ENCODE results near the gene FBRS. TPM values are rescaled to one million over a fixed set of nuclear protein-coding genes. Genes with fewer than 3 reads are reported as not detected.

The FBRS gene
- total and polyA plus RNA-seq, 2 of the 13 experiments (the other 11 are each of a cell fraction or from before 2014, with no cell fraction given) = 13.7 to 16.2 TPM

GRCh38 chr16:30650369-30651123 is 7.7 kb upstream of the FBRS start, which contains the start of gene PRR14 (continued):
- TF ChIP-seq, protein P1, sequence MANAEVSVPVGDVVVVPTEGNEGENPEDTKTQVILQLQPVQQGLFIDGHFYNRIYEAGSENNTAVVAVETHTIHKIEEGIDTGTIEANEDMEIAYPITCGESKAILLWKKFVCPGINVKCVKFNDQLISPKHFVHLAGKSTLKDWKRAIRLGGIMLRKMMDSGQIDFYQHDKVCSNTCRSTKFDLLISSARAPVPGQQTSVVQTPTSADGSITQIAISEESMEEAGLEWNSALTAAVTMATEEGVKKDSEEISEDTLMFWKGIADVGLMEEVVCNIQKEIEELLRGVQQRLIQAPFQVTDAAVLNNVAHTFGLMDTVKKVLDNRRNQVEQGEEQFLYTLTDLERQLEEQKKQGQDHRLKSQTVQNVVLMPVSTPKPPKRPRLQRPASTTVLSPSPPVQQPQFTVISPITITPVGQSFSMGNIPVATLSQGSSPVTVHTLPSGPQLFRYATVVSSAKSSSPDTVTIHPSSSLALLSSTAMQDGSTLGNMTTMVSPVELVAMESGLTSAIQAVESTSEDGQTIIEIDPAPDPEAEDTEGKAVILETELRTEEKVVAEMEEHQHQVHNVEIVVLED (CRISPR knock-in tag; IDR thresholded peaks at IDR 0.05; ENCODE audit: borderline replicate concordance) = peak; percentile 70; the same call in 1 of the 2 replicates
- TF ChIP-seq KDM1A (CRISPR knock-in tag; IDR thresholded peaks at IDR 0.05) (no peak), GLMP (CRISPR knock-in tag; IDR thresholded peaks at IDR 0.05; ENCODE audit: borderline replicate concordance) (no peak), STAT5B (CRISPR knock-in tag; IDR thresholded peaks at IDR 0.05) (no peak), ZNF292 (CRISPR knock-in tag; IDR thresholded peaks at IDR 0.05; ENCODE audit: borderline replicate concordance, low read depth) (no peak), NONO (IDR thresholded peaks at IDR 0.05) (no peak), NONO (CRISPR knock-in tag; conservative IDR thresholded peaks at IDR 0.05) (peak; percentile 93), NFE2L1 (CRISPR knock-in tag; IDR thresholded peaks at IDR 0.05; ENCODE audit: borderline replicate concordance) (no peak), ADNP (CRISPR knock-in tag; IDR thresholded peaks at IDR 0.05) (no peak; the same call in 1 of the 2 replicates), ZNF235 (CRISPR knock-in tag; IDR thresholded peaks at IDR 0.05; ENCODE audit: borderline replicate concordance) (peak; percentile 77; the same call in 1 of the 2 replicates), FOXA3 (CRISPR knock-in tag; IDR thresholded peaks at IDR 0.05) (peak; percentile 48; the same call in 1 of the 2 replicates), MTA1 (CRISPR knock-in tag; IDR thresholded peaks at IDR 0.05; ENCODE audit: borderline replicate concordance) (peak; percentile 84; the same call in 1 of the 2 replicates), ZNF549 (CRISPR knock-in tag; IDR thresholded peaks at IDR 0.05) (no peak), ZNF556 (CRISPR knock-in tag; IDR thresholded peaks at IDR 0.05; ENCODE audit: borderline replicate concordance) (peak; percentile 84; the same call in 1 of the 2 replicates), HNRNPL (IDR thresholded peaks at IDR 0.05; ENCODE audit: low read depth, low read length) (peak; percentile 30; the same call in 1 of the 2 replicates), POGK (CRISPR knock-in tag; conservative IDR thresholded peaks at IDR 0.05) (0 out of 2 replicates have a peak, but pooled peaks have one; percentile 62), MED1 (CRISPR knock-in tag; IDR thresholded peaks at IDR 0.05) (peak; percentile 49), MLLT10 (CRISPR knock-in tag; IDR thresholded peaks at IDR 0.05) (no peak)
- TF ChIP-seq, protein P2, sequence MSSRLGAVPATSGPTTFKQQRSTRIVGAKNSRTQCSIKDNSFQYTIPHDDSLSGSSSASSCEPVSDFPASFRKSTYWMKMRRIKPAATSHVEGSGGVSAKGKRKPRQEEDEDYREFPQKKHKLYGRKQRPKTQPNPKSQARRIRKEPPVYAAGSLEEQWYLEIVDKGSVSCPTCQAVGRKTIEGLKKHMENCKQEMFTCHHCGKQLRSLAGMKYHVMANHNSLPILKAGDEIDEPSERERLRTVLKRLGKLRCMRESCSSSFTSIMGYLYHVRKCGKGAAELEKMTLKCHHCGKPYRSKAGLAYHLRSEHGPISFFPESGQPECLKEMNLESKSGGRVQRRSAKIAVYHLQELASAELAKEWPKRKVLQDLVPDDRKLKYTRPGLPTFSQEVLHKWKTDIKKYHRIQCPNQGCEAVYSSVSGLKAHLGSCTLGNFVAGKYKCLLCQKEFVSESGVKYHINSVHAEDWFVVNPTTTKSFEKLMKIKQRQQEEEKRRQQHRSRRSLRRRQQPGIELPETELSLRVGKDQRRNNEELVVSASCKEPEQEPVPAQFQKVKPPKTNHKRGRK (CRISPR knock-in tag; IDR thresholded peaks at IDR 0.05) = no peak
- TF ChIP-seq, protein P3, sequence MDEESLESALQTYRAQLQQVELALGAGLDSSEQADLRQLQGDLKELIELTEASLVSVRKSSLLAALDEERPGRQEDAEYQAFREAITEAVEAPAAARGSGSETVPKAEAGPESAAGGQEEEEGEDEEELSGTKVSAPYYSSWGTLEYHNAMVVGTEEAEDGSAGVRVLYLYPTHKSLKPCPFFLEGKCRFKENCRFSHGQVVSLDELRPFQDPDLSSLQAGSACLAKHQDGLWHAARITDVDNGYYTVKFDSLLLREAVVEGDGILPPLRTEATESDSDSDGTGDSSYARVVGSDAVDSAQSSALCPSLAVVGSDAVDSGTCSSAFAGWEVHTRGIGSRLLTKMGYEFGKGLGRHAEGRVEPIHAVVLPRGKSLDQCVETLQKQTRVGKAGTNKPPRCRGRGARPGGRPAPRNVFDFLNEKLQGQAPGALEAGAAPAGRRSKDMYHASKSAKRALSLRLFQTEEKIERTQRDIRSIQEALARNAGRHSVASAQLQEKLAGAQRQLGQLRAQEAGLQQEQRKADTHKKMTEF (CRISPR knock-in tag; IDR thresholded peaks at IDR 0.05) = peak; percentile 62; the same call in 1 of the 2 replicates
